HepG2 (cell line): ENCODE results near the gene LRRC8D. TPM values are rescaled to one million over a fixed set of nuclear protein-coding genes. Genes with fewer than 3 reads are reported as not detected.

Source experiments
- CBFB ChIP-seq: sonication (generic); formaldehyde crosslinking; IDR thresholded peaks from 2 replicates; pipeline ENCODE4 v1.4.0; 2020; ENCODE audit warnings: missing genetic modification reagents
- CBX1 ChIP-seq: IDR thresholded peaks from one replicate; pipeline ENCODE4 v1.6.1; 2016; ENCODE audit warnings: antibody characterized with exemption, low read depth
- GPN1 ChIP-seq: sonication (generic); formaldehyde crosslinking; IDR thresholded peaks from 2 replicates; pipeline ENCODE4 v1.5.1; 2020; ENCODE audit warnings: missing genetic modification reagents, borderline replicate concordance
- KLF15 ChIP-seq: sonication (generic); formaldehyde crosslinking; IDR thresholded peaks from 2 replicates; pipeline ENCODE4 v1.8.1; 2023; ENCODE audit warnings: borderline replicate concordance, mild to moderate bottlenecking, inconsistent platforms, missing genetic modification reagents, mixed read lengths
- SOX5 ChIP-seq: IDR thresholded peaks from 2 replicates; pipeline ENCODE4 v1.6.1; 2016; ENCODE audit warnings: borderline replicate concordance
- SRY ChIP-seq: sonication (generic); formaldehyde crosslinking; IDR thresholded peaks from 2 replicates; pipeline ENCODE4 v1.8.0; 2022; ENCODE audit warnings: mild to moderate bottlenecking, missing genetic modification reagents
- TCF7L2 ChIP-seq: IDR thresholded peaks from 2 replicates; pipeline ENCODE4 v1.6.1; 2011; ENCODE audit warnings: mild to moderate bottlenecking, low read depth, low read length, moderate library complexity
- ZBTB21 ChIP-seq: sonication (generic); formaldehyde crosslinking; IDR thresholded peaks from 2 replicates; pipeline ENCODE4 v1.4.0; 2020; ENCODE audit warnings: missing genetic modification reagents
- ZNF335 ChIP-seq: sonication (generic); formaldehyde crosslinking; IDR thresholded peaks from 2 replicates; pipeline ENCODE4 v1.4.0; 2020; ENCODE audit warnings: missing genetic modification reagents
- ZNF446 ChIP-seq: sonication (generic); formaldehyde crosslinking; IDR thresholded peaks from 2 replicates; pipeline ENCODE4 v1.5.0; 2020; ENCODE audit warnings: mild to moderate bottlenecking, missing genetic modification reagents
- ZNF451 ChIP-seq: sonication (generic); formaldehyde crosslinking; IDR thresholded peaks from 2 replicates; pipeline ENCODE4 v1.5.0; 2020; ENCODE audit warnings: mild to moderate bottlenecking, missing genetic modification reagents
- ZSCAN12 ChIP-seq: sonication (generic); formaldehyde crosslinking; IDR thresholded peaks from 2 replicates; pipeline ENCODE4 v1.9.0; 2021; ENCODE audit warnings: mild to moderate bottlenecking, missing genetic modification reagents
- polyA plus RNA-seq, 8 experiments: library from polyadenylated mRNA; depleted of rRNA in 3 of 8; stranded (reverse) in 7 of 8; unstranded in 1 of 8; fragments of >200 nt; fragmentation: Illumina TruSeq in 4 of 8; extraction: Trizol in 4 of 8; gene quantifications; 2 replicates each; pipeline versions ENCODE4 v1.2.1 to v1.2.3, GENCODE V29; 2011 to 2016; ENCODE audit warnings: low read depth in 4 of 8, missing spikeins in 1 of 8, mixed read lengths in 1 of 8; ENCODE audit not compliant: insufficient read depth in 1 of 8
- total RNA-seq, 5 experiments: library from RNA; depleted of rRNA; stranded (reverse); fragments of >200 nt; fragmentation: Illumina TruSeq; extraction: Trizol; gene quantifications; 2 replicates each; pipeline ENCODE4 v1.2.3, GENCODE V29; 2016; ENCODE audit warnings: low read depth in 1 of 5
- TF ChIP-seq, protein P1 (sequence below): sonication (generic); formaldehyde crosslinking; IDR thresholded peaks from 2 replicates; pipeline ENCODE4 v1.4.0; 2020; ENCODE audit warnings: mild to moderate bottlenecking, missing genetic modification reagents
- TF ChIP-seq, protein P2 (sequence below): sonication (generic); formaldehyde crosslinking; IDR thresholded peaks from 2 replicates; pipeline ENCODE4 v1.5.1; 2020; ENCODE audit warnings: mild to moderate bottlenecking, missing genetic modification reagents, borderline replicate concordance
- TF ChIP-seq, protein P3 (sequence below), 2 experiments: fragments of 450-650 bp in 1 of 2; sonication (generic) in 1 of 2; formaldehyde crosslinking in 1 of 2; IDR thresholded peaks; 2 replicates each; pipeline versions ENCODE4 v1.6.1 to v1.8.0; 2016 to 2022; ENCODE audit warnings: antibody characterized with exemption in 1 of 2, mild to moderate bottlenecking in 1 of 2, missing genetic modification reagents in 1 of 2
- TF ChIP-seq, protein P4 (sequence below): sonication (generic); formaldehyde crosslinking; IDR thresholded peaks from 2 replicates; pipeline ENCODE4 v1.8.1; 2023; ENCODE audit warnings: missing genetic modification reagents, mild to moderate bottlenecking, borderline replicate concordance

Gene LRRC8D
- total and polyA plus RNA-seq, 2 of the 13 experiments (the other 11 are each of a cell fraction or from before 2014, with no cell fraction given), result 29.9 to 45.5 TPM

DNA sequence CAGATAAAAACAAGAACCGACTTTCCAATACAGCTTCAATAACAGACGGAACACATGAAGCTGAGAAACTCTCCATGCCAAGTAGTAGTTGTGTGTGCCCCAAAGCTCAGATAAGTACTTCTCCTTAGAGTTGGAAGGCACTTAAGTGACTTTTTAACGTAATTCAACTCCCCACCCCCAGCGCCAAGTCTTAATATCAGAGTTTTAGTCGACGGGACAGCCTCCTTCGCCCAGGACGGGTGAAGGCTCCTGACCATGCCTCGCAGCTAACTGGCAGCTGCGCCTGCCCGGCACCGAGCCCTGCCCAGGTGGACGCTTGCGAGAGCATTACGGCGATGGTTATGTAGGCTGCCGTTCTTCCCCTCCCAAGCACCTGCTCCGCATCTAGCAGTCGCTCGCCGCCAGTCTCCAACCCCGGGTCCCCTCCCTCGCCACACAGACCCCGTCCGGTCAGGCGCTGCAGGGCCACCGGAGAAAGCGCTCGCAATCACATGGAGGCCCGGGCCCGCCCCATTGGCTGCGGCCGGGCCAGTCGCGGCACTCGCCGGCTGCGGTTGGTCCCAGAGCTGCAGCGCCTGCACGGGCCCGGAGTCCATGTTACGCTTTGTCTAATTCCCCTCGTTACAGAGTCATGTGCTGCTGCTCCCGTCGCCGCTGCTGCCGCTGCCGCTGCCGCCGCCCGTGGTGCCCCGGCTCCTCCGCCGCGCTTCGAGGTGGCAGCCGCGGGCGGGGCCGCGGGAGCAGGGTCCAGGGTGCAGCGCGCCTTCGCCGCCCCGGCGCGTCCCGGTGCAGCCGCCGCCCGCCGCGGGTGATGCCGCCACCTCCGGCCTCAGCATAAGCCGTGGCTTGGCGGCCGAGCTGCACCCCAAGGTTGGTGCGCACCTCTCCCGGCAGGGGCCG, at the start of gene LRRC8D (continued):
- TF ChIP-seq KLF15 (CRISPR knock-in tag) (no peak), ZNF451 (no peak), TCF7L2 (no peak), CBX1 (peak; percentile 52), CBFB (0 out of 2 replicates have a peak, but pooled peaks have one; percentile 41), ZBTB21 (CRISPR knock-in tag) (no peak), SOX5 (CRISPR knock-in tag) (peak; percentile 31; the same call in 1 of the 2 replicates), SRY (CRISPR knock-in tag) (peak; percentile 44; the same call in 1 of the 2 replicates), ZNF335 (CRISPR knock-in tag) (peak; percentile 97), GPN1 (CRISPR knock-in tag) (no peak), ZNF446 (CRISPR knock-in tag) (no peak), ZSCAN12 (CRISPR knock-in tag) (no peak)
- TF ChIP-seq, protein P1, sequence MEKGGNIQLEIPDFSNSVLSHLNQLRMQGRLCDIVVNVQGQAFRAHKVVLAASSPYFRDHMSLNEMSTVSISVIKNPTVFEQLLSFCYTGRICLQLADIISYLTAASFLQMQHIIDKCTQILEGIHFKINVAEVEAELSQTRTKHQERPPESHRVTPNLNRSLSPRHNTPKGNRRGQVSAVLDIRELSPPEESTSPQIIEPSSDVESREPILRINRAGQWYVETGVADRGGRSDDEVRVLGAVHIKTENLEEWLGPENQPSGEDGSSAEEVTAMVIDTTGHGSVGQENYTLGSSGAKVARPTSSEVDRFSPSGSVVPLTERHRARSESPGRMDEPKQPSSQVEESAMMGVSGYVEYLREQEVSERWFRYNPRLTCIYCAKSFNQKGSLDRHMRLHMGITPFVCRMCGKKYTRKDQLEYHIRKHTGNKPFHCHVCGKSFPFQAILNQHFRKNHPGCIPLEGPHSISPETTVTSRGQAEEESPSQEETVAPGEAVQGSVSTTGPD, result no peak
- TF ChIP-seq, protein P2, sequence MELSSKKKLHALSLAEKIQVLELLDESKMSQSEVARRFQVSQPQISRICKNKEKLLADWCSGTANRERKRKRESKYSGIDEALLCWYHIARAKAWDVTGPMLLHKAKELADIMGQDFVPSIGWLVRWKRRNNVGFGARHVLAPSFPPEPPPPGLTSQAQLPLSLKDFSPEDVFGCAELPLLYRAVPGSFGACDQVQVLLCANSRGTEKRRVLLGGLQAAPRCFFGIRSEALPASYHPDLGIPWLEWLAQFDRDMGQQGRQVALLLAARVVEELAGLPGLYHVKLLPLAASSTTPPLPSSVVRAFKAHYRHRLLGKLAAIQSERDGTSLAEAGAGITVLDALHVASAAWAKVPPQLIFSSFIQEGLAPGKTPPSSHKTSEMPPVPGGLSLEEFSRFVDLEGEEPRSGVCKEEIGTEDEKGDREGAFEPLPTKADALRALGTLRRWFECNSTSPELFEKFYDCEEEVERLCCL (CRISPR knock-in tag), result no peak
- TF ChIP-seq, protein P3, sequence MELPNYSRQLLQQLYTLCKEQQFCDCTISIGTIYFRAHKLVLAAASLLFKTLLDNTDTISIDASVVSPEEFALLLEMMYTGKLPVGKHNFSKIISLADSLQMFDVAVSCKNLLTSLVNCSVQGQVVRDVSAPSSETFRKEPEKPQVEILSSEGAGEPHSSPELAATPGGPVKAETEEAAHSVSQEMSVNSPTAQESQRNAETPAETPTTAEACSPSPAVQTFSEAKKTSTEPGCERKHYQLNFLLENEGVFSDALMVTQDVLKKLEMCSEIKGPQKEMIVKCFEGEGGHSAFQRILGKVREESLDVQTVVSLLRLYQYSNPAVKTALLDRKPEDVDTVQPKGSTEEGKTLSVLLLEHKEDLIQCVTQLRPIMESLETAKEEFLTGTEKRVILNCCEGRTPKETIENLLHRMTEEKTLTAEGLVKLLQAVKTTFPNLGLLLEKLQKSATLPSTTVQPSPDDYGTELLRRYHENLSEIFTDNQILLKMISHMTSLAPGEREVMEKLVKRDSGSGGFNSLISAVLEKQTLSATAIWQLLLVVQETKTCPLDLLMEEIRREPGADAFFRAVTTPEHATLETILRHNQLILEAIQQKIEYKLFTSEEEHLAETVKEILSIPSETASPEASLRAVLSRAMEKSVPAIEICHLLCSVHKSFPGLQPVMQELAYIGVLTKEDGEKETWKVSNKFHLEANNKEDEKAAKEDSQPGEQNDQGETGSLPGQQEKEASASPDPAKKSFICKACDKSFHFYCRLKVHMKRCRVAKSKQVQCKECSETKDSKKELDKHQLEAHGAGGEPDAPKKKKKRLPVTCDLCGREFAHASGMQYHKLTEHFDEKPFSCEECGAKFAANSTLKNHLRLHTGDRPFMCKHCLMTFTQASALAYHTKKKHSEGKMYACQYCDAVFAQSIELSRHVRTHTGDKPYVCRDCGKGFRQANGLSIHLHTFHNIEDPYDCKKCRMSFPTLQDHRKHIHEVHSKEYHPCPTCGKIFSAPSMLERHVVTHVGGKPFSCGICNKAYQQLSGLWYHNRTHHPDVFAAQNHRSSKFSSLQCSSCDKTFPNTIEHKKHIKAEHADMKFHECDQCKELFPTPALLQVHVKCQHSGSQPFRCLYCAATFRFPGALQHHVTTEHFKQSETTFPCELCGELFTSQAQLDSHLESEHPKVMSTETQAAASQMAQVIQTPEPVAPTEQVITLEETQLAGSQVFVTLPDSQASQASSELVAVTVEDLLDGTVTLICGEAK (IDR thresholded peaks at IDR 0.05), result no peak
- TF ChIP-seq, protein P3 (CRISPR knock-in tag; IDR thresholded peaks at IDR 0.05), result peak; percentile 32; the same call in 1 of the 2 replicates
- TF ChIP-seq, protein P4, sequence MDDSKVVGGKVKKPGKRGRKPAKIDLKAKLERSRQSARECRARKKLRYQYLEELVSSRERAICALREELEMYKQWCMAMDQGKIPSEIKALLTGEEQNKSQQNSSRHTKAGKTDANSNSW (CRISPR knock-in tag), result no peak
